ENCODE measurements around the gene DQX1. TPM values are rescaled to one million over a fixed set of nuclear protein-coding genes. Genes with fewer than 3 reads are reported as not detected.

Gene DQX1
- total and polyA plus RNA-seq, 9 of the 15 experiments (the other 6 are each of a cell fraction or from before 2014, with no cell fraction given), result 0.04 to 0.38 (median 0.18) TPM; not detected in 1

DNA sequence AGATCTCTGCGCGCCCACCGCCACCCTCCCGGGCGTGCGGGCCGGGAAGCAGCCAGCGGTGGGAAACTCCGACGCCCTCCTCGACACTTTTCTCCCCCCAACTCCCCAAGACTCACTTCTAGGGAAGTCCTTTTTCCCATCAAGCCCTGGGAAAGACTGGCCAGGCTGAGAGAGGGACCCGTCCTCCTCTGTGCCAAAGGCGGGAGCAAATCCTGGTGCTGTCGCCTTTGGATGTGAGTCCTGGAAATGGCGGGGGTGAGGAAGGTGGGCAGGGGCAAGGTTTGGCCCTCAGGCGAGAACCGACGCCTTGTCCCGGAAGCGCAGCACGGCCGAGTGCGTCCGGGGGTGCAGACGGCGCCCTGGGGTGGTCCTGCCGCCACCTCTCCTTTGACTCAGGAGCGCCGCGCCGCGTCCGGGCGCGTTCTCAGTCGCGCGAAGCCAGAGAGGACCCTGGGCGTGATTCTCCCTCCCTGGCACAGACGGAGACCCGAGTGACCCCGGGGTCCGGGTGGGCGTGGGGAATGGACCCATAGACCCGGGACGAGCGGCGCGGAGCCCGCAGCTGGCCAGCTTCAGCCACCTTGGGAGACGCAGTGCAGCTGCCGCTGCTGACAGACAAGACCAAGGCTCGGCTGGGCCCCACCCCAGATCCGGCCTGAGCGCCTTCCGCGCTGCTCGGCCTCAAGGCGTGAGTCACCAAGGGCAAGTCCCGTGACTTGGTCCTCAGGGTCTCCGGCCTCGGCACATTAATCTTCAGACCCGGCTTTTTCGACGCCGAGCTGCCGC is 23.1 kb downstream of the DQX1 start (continued):
- TF ChIP-seq CBX8 (IDR thresholded peaks at IDR 0.05; ENCODE audit: borderline replicate concordance, extremely low read depth, low read depth, low read length, poor library complexity, severe bottlenecking) (no peak), NFATC3 (IDR thresholded peaks at IDR 0.05) (no peak), GTF2F1 (IDR thresholded peaks at IDR 0.05; ENCODE audit: low read depth, low read length) (no peak), FUS (optimal IDR thresholded peaks at IDR 0.05; ENCODE audit: low read depth, low read length) (no peak), NR2C1 (IDR thresholded peaks at IDR 0.05) (no peak), NR2C1 (tag; IDR thresholded peaks at IDR 0.05) (0 out of 2 replicates have a peak, but pooled peaks have one; percentile 27), ZNF134 (CRISPR knock-in tag; conservative IDR thresholded peaks at IDR 0.05) (no peak), HCFC1 (IDR thresholded peaks at IDR 0.05; ENCODE audit: low read depth, low read length) (no peak; the same call in 1 of the 2 replicates), MEF2A (IDR thresholded peaks at IDR 0.05; ENCODE audit: control insufficient read depth, low read depth, low read length) (no peak), TCF7L2 (IDR thresholded peaks at IDR 0.05; ENCODE audit: low read depth, low read length) (0 out of 2 replicates have a peak, but pooled peaks have one; percentile 7), RBM39 (optimal IDR thresholded peaks at IDR 0.05; ENCODE audit: low read depth, low read length) (no peak), TSC22D4 (tag; IDR thresholded peaks at IDR 0.05) (no peak), ZNF408 (CRISPR knock-in tag; IDR thresholded peaks at IDR 0.05; ENCODE audit: low read depth) (no peak), ZNF586 (CRISPR knock-in tag; conservative IDR thresholded peaks at IDR 0.05) (no peak), TFAM (CRISPR knock-in tag; conservative IDR thresholded peaks at IDR 0.05) (no peak), SMAD4 (CRISPR knock-in tag; conservative IDR thresholded peaks at IDR 0.05) (peak; percentile 89; the same call in 1 of the 2 replicates), SRSF1 (IDR thresholded peaks at IDR 0.05; ENCODE audit: low read depth, low read length) (no peak)
- TF ChIP-seq, protein P1, sequence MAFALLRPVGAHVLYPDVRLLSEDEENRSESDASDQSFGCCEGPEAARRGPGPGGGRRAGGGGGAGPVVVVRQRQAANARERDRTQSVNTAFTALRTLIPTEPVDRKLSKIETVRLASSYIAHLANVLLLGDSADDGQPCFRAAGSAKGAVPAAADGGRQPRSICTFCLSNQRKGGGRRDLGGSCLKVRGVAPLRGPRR (CRISPR knock-in tag; IDR thresholded peaks at IDR 0.05), result no peak
- TF ChIP-seq, protein P2, sequence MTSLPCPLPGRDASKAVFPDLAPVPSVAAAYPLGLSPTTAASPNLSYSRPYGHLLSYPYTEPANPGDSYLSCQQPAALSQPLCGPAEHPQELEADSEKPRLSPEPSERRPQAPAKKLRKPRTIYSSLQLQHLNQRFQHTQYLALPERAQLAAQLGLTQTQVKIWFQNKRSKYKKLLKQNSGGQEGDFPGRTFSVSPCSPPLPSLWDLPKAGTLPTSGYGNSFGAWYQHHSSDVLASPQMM (CRISPR knock-in tag; IDR thresholded peaks at IDR 0.05), result no peak
- TF ChIP-seq, protein P3, sequence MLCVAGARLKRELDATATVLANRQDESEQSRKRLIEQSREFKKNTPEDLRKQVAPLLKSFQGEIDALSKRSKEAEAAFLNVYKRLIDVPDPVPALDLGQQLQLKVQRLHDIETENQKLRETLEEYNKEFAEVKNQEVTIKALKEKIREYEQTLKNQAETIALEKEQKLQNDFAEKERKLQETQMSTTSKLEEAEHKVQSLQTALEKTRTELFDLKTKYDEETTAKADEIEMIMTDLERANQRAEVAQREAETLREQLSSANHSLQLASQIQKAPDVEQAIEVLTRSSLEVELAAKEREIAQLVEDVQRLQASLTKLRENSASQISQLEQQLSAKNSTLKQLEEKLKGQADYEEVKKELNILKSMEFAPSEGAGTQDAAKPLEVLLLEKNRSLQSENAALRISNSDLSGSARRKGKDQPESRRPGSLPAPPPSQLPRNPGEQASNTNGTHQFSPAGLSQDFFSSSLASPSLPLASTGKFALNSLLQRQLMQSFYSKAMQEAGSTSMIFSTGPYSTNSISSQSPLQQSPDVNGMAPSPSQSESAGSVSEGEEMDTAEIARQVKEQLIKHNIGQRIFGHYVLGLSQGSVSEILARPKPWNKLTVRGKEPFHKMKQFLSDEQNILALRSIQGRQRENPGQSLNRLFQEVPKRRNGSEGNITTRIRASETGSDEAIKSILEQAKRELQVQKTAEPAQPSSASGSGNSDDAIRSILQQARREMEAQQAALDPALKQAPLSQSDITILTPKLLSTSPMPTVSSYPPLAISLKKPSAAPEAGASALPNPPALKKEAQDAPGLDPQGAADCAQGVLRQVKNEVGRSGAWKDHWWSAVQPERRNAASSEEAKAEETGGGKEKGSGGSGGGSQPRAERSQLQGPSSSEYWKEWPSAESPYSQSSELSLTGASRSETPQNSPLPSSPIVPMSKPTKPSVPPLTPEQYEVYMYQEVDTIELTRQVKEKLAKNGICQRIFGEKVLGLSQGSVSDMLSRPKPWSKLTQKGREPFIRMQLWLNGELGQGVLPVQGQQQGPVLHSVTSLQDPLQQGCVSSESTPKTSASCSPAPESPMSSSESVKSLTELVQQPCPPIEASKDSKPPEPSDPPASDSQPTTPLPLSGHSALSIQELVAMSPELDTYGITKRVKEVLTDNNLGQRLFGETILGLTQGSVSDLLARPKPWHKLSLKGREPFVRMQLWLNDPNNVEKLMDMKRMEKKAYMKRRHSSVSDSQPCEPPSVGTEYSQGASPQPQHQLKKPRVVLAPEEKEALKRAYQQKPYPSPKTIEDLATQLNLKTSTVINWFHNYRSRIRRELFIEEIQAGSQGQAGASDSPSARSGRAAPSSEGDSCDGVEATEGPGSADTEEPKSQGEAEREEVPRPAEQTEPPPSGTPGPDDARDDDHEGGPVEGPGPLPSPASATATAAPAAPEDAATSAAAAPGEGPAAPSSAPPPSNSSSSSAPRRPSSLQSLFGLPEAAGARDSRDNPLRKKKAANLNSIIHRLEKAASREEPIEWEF (CRISPR knock-in tag; IDR thresholded peaks at IDR 0.05), result no peak
- TF ChIP-seq, protein P4, sequence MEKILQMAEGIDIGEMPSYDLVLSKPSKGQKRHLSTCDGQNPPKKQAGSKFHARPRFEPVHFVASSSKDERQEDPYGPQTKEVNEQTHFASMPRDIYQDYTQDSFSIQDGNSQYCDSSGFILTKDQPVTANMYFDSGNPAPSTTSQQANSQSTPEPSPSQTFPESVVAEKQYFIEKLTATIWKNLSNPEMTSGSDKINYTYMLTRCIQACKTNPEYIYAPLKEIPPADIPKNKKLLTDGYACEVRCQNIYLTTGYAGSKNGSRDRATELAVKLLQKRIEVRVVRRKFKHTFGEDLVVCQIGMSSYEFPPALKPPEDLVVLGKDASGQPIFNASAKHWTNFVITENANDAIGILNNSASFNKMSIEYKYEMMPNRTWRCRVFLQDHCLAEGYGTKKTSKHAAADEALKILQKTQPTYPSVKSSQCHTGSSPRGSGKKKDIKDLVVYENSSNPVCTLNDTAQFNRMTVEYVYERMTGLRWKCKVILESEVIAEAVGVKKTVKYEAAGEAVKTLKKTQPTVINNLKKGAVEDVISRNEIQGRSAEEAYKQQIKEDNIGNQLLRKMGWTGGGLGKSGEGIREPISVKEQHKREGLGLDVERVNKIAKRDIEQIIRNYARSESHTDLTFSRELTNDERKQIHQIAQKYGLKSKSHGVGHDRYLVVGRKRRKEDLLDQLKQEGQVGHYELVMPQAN (IDR thresholded peaks at IDR 0.05; ENCODE audit: borderline replicate concordance), result no peak

Measured in K562 (cell line).